Measurements from ENCODE around the gene NCSTN. TPM values are rescaled to one million over a fixed set of nuclear protein-coding genes. Genes with fewer than 3 reads are reported as not detected.

Gene NCSTN
- 100 to 1,000 TPM; 141 to 159 (median 155) TPM for polyA plus RNA-seq (ENCODE audit: insufficient read length in 4 of 4)

GRCh38 chr1:160342953-160343869 is at the start of gene NCSTN, which contains the start of gene COPA:
TSS of gene NCSTN (plus strand) at chr1:160343383. CDS start at chr1:160343397, 14 bp downstream.
TSS of gene COPA (minus strand) at chr1:160343250. CDS start at chr1:160343170, 80 bp downstream.
- DNase-seq (ENCODE audit: low read depth in 4 of 4, low spot score in 2 of 4), result peak; percentile 81 to 95 (median 90)

GRCh38 chr1:160296036-160296435 is 47.1 kb upstream of the NCSTN start:
- no peak for DNase-seq (ENCODE audit: low read depth in 4 of 4, low spot score in 2 of 4)

DNA sequence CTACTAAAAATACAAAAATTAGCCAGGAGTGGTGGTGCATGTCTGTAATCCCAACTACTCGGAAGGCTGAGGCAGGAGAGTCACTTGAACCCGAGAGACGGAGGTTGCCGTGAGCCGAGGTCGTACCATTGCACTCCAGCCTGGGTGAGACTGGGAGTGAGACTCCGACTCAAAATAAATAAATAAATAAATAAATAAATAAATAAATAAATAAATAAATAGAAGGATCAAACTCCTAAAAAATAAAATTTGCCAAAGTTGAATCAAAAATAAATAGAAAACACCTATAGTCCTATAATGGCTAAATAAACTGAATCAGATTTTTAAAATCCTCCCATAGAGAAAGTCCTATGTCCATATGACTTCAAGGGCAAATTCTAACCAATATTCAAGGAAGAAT is 43.0 kb upstream of the NCSTN start:
- no peak for DNase-seq (ENCODE audit: low read depth in 4 of 4, low spot score in 2 of 4)

- DNase-seq (ENCODE audit: low read depth in 4 of 4, low spot score in 2 of 4), result no peak
Measured at GRCh38 chr1:160307118-160307791, 35.9 kb upstream of the NCSTN start.

GRCh38 chr1:160308451-160309184 is 34.6 kb upstream of the NCSTN start:
- no peak for DNase-seq (ENCODE audit: low read depth in 4 of 4, low spot score in 2 of 4)

DNA sequence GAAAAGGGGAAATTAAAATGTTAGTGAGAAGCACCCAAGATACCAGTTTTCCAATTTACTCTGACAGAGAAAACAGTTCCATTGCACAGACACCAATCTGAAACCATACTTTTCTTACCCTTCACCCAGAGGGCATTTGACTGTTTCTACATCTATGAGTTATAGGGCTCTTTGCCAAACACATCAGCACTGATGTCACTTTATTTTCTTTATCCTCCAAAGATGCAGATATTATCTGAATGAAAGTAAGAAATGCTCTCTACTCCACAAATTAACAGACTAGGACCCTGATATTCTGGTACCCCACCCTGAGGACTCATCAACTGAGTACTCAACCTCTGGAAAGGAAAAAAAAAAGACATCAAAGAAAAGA is 34.0 kb upstream of the NCSTN start:
- DNase-seq (ENCODE audit: low read depth in 4 of 4, low spot score in 2 of 4), result no peak

- DNase-seq (ENCODE audit: low read depth in 4 of 4, low spot score in 2 of 4), result no peak
Measured at GRCh38 chr1:160309571-160309970, 33.6 kb upstream of the NCSTN start.

DNA sequence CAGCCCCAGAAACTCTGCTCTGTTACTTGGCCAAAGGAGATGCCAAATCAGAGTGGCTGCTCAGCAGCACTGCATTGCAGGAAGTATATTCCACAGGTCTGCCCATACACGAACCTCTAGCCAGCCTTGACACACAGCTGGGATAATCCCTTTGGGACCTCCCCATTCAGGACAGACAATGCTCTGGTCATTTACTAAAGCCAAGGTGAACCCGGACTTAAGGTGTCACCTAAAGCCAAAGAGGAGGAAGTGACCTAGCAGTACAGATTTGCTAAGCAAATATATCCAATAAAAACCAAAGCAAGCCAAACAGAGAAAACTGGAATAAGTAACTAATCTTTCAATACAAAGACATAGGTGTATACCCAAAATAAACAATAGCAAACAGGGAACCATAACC is 27.8 kb upstream of the NCSTN start:
- no peak for DNase-seq (ENCODE audit: low read depth in 4 of 4, low spot score in 2 of 4)

GRCh38 chr1:160322831-160323230 is 20.4 kb upstream of the NCSTN start:
- DNase-seq (ENCODE audit: low read depth in 4 of 4, low spot score in 2 of 4), result no peak

GRCh38 chr1:160325252-160325651 is 17.9 kb upstream of the NCSTN start:
- no peak for DNase-seq (ENCODE audit: low read depth in 4 of 4, low spot score in 2 of 4)

DNA sequence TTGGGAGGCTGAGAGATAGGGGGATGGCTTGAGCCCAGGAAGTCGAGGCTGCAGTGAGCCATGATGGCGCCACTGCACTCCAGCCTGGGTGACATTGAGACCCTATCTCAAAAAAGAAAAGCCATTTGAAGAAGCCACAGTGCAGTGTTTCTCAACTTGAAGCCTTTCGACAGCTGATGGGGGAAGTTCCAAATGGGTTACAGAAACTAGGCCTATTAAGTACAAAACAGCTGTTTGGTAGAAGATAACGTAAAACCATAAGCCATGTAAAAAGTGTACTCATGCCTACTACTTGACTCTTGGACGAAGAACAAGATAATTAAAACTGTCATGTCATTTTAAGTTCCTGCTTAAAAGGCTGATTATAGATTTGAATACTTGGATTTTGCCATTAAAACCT is 16.8 kb upstream of the NCSTN start:
- no peak for DNase-seq (ENCODE audit: low read depth in 4 of 4, low spot score in 2 of 4)

DNA sequence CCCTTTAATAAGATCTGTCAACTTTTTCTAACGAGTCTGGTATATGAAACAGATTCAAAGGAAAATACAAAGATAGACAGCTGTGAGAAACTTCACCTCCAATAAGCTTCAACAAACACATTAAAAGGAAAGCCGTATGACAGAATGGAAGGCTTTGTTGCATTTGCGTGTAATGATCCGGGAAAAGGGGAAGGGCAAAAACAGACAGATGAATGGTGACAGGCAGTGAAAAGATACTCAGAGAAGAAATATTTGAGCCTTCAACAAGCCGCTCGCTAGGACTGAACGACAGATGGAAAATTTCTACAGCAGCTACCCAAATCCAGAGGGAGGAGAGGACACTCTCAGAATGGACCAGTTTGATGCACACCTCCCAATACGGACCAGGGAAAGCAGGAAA is 15.0 kb upstream of the NCSTN start:
- DNase-seq (ENCODE audit: low read depth in 4 of 4, low spot score in 2 of 4), result no peak

- no peak for DNase-seq (ENCODE audit: low read depth in 4 of 4, low spot score in 2 of 4)
Measured at GRCh38 chr1:160330119-160330518, 13.1 kb upstream of the NCSTN start.

GRCh38 chr1:160332516-160332915 is 10.7 kb upstream of the NCSTN start:
- DNase-seq (ENCODE audit: low read depth in 4 of 4, low spot score in 2 of 4), result no peak

DNA sequence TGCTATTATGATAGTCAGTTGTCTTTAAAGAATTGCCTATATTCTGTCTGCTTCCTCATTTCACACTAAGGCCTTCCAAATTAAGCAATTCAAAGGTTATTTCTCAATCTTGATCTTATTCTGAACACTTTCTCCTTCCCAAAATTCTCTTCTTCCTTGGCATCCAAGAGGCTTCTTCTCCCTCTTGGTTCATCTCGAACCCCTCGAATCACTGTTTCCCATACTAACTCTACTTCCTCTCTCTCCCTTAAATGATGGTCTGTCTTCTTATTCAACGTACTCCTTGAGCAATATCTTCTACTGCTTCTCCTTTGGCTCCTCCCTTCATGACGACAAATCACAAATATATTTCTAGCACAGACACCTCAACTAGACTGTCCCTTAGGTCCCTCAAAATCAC is 4.6 kb upstream of the NCSTN start:
- DNase-seq (ENCODE audit: low read depth in 4 of 4, low spot score in 2 of 4), result no peak

DNA sequence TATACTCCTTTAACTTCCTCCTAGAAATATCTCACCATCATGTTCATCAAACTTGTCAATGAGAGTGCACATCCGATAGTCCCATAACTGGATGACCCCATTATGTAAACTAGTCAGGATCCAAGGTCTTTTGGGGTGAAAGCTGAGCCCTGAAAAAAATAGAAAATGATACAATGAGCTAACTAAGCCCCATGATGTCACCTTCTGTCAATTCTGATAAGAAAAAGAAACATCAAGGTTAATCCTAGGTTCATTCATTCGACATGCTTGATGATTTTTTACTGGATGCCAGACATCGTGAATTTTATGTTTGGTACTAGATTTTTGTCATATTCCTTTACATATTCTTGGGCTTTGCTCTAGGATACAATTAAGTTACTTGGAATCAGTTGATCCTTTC is 3.0 kb upstream of the NCSTN start:
- DNase-seq (ENCODE audit: low read depth in 4 of 4, low spot score in 2 of 4), result no peak

DNA sequence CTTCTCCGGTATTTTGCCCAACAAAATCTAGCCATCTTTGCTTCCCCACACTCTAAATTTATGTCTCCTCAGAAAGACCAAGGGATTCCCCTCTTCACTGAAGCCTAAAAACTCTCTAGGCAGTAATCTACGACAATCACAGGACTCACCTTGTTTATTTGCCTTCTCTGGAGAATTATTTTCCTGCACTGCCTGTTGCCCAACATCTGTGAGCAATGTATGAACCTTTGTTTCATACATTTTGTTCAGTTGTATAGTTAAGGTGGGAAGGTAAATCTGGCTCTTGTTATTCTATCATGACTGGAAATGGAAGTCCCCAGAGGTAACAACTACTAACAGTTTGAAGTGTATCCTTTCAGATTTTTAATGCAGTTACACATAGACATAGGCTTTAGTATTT is 2.3 kb upstream of the NCSTN start:
- no peak for DNase-seq (ENCODE audit: low read depth in 4 of 4, low spot score in 2 of 4)

GRCh38 chr1:160342526-160342925 is 657 bp upstream of the NCSTN start:
- DNase-seq (ENCODE audit: low read depth in 4 of 4, low spot score in 2 of 4), result peak in 2 of 4 donors; percentile 21 to 34

DNA sequence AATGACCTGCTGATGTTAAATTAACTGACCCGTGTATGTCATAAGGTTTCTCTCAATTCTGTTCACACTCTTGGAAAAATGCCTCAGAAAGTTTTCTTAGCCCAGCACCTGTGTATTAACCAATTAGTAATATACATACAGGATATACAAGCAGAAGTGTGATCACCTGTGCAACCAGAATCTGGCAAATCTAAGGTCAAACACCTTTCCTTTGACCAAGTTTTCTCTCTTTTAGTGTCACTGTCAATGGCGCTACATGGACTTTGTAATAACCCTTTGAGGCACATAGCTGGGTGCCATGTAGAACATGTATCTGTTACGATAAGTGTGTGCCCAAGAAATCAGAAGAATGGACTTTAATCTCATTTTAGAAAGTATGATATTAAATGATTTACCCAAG is 1.1 kb downstream of the NCSTN start:
- DNase-seq (ENCODE audit: low read depth in 4 of 4, low spot score in 2 of 4), result no peak

GRCh38 chr1:160344936-160345335 is 1.8 kb downstream of the NCSTN start:
- DNase-seq (ENCODE audit: low read depth in 4 of 4, low spot score in 2 of 4), result no peak

DNA sequence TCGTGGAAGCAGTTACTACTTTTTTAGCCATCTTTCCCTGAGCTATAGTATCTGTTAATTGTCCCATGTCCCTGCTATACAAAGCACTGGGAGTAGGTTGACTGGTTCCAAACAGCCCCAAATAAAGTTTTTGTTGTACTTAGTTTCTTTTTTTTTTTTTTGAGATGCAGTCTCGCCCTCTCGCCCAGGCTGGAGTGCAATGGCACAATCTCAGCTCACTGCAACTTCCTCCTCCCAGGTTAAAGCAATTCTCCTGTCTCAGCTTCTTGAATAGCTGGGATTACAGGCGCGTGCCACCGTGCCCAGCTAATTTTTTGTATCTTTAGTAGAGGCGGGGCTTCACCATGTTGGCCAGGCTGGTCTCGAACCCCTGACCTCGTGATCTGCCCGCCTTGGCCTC is 3.3 kb downstream of the NCSTN start:
- no peak for DNase-seq (ENCODE audit: low read depth in 4 of 4, low spot score in 2 of 4)
